Colonic mucosa (tissue), 4 donors: ENCODE data around the gene PACS1. TPM values are rescaled to one million over a fixed set of nuclear protein-coding genes. Genes with fewer than 3 reads are reported as not detected.

Source experiments
- DNase-seq: peaks from one replicate; pipeline ENCODE4 v3.0.0-alpha.2; 2020
- H3K27ac ChIP-seq: fragments of 200-600 bp; one replicate; pipeline ENCODE4 v1.8.0; 2021
- H3K27me3 ChIP-seq: fragments of 200-600 bp; one replicate; pipeline ENCODE4 v1.8.0; 2021
- H3K36me3 ChIP-seq: fragments of 200-600 bp; one replicate; pipeline ENCODE4 v1.8.0; 2021
- H3K4me1 ChIP-seq: fragments of 200-600 bp; one replicate; pipeline ENCODE4 v1.8.0; 2021; ENCODE audit warnings: mild to moderate bottlenecking
- H3K4me3 ChIP-seq: fragments of 200-600 bp; one replicate; pipeline ENCODE4 v1.8.0; 2021
- H3K9ac ChIP-seq, 2 donors: one replicate each; pipeline ENCODE4 v1.7.0; 2013; ENCODE audit warnings: control low read depth in 2 of 2, low read depth in 2 of 2, low read length in 2 of 2
- H3K9me3 ChIP-seq: fragments of 200-600 bp; one replicate; pipeline ENCODE4 v1.8.0; 2021
- intact Hi-C: fragments of 100-400 bp; cut with DNase I; formaldehyde crosslinking; loops from one replicate; pipeline ENCODE4 v1.14.1; 2022
- total RNA-seq, 2 donors: library from RNA; stranded (reverse); fragmentation: NEBNext Ultra II Directional in 1 of 2; extraction: Animal tissue kit (Norgen Biotek cat#: 25700) in 1 of 2; gene quantifications; one replicate each; pipeline ENCODE4 v1.2.1, GENCODE V29; 2021
- TF ChIP-seq, protein P1 (sequence below): fragments of 200-600 bp; IDR thresholded peaks from one replicate; pipeline ENCODE4 v1.8.0; 2022; ENCODE audit warnings: antibody characterized with exemption, mild to moderate bottlenecking
- donor health status: healthy.
- donor health status: DM: no; HTN: no; CAD: no.
- donor health status: DM: no; HTN: no; CAD: no.

The PACS1 gene
- total RNA-seq, 2 donors from 2014 or later: 10.1 to 20.9 TPM

DNA sequence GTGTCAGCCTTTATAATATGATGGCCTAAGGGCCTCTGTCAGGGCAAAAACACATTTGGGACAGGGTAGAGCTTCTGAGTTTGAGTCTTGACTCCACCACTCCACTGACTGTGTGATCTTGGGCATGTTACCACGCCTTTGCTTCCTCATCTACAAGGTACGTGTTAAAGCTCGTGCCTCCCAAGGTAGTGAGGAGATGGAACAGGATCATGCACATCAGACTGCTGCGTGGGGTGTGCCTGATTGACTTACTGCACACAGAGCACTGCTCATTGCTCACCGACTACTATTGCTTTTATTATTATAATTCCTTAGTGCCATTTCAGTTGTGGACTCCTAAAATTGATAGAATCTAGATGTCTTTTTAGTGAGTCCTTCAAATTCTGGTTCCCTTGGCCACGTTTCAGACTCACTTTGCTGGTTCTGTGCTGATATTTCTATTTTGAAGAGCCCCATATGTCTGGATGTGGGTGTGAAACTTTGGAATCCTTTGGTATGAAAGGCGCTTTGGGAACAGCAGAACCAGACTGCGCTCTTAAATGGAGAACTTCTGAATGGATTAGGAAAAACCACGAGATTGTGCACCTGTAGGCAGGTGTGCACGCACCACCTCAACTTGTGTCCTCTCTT is 154.3 kb downstream of the PACS1 start:
- DNase-seq: no peak
- H3K4me3 ChIP-seq: no peak overlapping the region
- H3K27ac ChIP-seq: no peak overlapping the region
- no peaks in the 10 kb centered on the region for H3K9me3 ChIP-seq
- no peaks in the 10 kb centered on the region for H3K4me1 ChIP-seq
- TF ChIP-seq, protein P1, sequence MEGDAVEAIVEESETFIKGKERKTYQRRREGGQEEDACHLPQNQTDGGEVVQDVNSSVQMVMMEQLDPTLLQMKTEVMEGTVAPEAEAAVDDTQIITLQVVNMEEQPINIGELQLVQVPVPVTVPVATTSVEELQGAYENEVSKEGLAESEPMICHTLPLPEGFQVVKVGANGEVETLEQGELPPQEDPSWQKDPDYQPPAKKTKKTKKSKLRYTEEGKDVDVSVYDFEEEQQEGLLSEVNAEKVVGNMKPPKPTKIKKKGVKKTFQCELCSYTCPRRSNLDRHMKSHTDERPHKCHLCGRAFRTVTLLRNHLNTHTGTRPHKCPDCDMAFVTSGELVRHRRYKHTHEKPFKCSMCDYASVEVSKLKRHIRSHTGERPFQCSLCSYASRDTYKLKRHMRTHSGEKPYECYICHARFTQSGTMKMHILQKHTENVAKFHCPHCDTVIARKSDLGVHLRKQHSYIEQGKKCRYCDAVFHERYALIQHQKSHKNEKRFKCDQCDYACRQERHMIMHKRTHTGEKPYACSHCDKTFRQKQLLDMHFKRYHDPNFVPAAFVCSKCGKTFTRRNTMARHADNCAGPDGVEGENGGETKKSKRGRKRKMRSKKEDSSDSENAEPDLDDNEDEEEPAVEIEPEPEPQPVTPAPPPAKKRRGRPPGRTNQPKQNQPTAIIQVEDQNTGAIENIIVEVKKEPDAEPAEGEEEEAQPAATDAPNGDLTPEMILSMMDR: no peak
- H3K36me3 ChIP-seq: no peaks in the 10 kb centered on the region
- H3K27me3 ChIP-seq: no peaks in the 10 kb centered on the region
- H3K9ac ChIP-seq: no peak overlapping the region
- intact Hi-C loops: no loop called here

DNA sequence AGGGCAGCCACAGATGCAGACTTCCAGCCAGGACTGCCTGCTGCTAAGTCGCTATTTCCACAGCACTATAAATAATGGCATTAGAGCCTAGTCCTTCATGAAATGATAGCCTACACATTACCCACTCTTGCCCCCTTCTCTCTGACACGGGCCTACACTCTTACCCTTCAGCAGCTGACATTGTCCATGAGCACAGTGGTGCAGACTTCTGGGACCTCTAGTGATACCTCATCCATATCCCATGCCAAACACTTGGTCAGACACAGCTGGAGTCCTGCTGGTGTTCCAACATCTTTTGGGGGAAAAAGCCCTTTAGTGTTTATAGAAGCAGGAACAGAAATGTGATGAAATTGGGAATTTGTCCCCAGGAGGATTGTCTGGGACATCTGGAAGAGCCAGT is 155.0 kb downstream of the PACS1 start:
- intact Hi-C loops: no loop called here

DNA sequence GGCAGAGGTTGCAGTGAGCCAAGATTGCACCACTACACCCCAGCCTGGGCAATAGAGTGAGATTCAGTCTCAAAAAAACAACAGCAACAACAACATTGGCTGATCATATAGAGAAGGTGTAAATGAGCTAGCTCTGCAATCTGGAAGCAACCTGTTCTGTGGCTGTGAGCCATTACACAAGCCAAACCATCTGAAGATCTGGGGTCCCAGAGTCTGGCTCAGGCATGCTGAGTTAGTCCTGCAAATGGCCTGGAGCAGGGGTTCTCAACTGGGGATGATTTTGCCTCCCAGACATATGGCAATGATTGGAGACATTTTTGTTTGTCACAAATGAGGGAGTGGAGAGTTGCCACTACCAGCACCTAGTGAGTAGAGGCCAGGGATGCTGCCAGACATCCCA is 156.0 kb downstream of the PACS1 start:
- Histone ChIP-seq H3K9ac (no peak overlapping the region), H3K4me3 (no peak overlapping the region), H3K27me3 (no peaks in the 10 kb centered on the region), H3K36me3 (no peaks in the 10 kb centered on the region), H3K4me1 (no peaks in the 10 kb centered on the region), H3K27ac (no peak overlapping the region), H3K9me3 (no peaks in the 10 kb centered on the region)
- intact Hi-C loops: no loop called here
- TF ChIP-seq, protein P1: no peak
- no peak for DNase-seq

More for the DNA sequence above, 155.0 kb downstream of the PACS1 start:
- Histone ChIP-seq H3K9ac (no peak overlapping the region), H3K27me3 (no peaks in the 10 kb centered on the region), H3K9me3 (no peaks in the 10 kb centered on the region), H3K4me3 (no peak overlapping the region), H3K4me1 (no peaks in the 10 kb centered on the region), H3K36me3 (no peaks in the 10 kb centered on the region), H3K27ac (no peak overlapping the region)
- DNase-seq: no peak
- TF ChIP-seq, protein P1: no peak

DNA sequence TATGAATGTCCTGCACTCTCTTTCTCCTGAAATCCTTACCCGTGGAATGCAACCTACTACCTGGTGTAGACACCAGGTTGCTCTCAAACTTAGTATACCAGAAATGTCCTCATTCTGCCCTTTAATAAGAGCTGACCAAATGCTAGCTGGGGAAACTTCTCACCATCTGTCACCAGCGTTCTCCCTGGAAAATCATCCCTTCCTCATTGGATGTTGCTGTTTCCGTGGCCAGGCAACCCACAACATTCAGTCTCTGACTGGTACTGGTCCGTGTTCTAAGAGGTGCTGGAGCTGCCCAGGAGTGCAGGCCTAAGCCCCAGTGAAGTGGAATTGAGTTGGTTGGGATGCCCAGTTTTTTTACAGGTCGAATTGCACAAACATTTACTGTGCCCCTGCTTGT is 157.6 kb downstream of the PACS1 start:
- Histone ChIP-seq H3K9me3 (no peaks in the 10 kb centered on the region), H3K27ac (no peak overlapping the region), H3K9ac (no peak overlapping the region), H3K36me3 (no peaks in the 10 kb centered on the region), H3K4me3 (no peak overlapping the region), H3K27me3 (no peaks in the 10 kb centered on the region), H3K4me1 (no peaks in the 10 kb centered on the region)
- no peak for DNase-seq
- TF ChIP-seq, protein P1: no peak
- intact Hi-C loops: no loop called here

DNA sequence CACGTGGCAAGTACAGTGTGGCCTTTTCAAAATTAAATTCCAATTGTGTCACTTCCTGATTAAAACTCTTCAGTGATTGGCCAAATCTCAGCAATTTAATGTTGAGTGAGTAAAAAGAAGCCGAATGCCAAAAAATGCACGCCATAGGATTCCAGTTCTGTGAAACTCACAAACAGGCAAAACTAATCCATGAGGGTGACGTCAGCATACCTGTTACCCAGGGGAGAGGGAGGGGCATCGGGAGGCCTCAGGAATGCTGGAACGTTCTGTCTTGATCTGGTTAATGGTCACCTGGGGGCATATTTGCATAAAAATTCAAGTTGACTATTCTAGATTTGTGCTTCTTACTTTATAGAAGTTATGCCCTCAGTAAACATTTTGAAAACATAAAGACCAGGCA is 158.4 kb downstream of the PACS1 start:
- intact Hi-C loops: no loop called here
- H3K36me3 ChIP-seq: no peaks in the 10 kb centered on the region

More for the DNA sequence above, 158.4 kb downstream of the PACS1 start:
- Histone ChIP-seq H3K4me3 (no peak overlapping the region), H3K9ac (no peak overlapping the region), H3K9me3 (no peaks in the 10 kb centered on the region), H3K27me3 (no peaks in the 10 kb centered on the region), H3K4me1 (no peaks in the 10 kb centered on the region), H3K27ac (no peak overlapping the region)
- TF ChIP-seq, protein P1: no peak
- DNase-seq: no peak
